Measurements from ENCODE around the gene GNB1.
"Not testable (repeated sequence)": the region's sequence is repeated elsewhere in the genome, so short reads cannot be mapped to it uniquely, and the experiment has no call there.

GNB1 gene

GRCh38 chr1:1738799-1739337 lies 152.0 kb downstream of the GNB1 start:
- DNase-seq (ENCODE audit: low spot score): not testable (repeated sequence)

- not testable (repeated sequence) for DNase-seq (ENCODE audit: low spot score)
Measured at GRCh38 chr1:1737675-1738590, 153.0 kb downstream of the GNB1 start.

Measured in HuH-7.5 (cell line).